Heart right ventricle (tissue), 16 donors: ENCODE results near the gene SOX8. TPM values are rescaled to one million over a fixed set of nuclear protein-coding genes. Genes with fewer than 3 reads are reported as not detected.

Experiments used
- ATAC-seq, 8 donors: fragments of 200-7000 bp; cut with Tn5 transposase; one replicate each; pipeline ENCODE4 v1.9.1; 2020; ENCODE audit warnings: mild to moderate bottlenecking in 8 of 8, moderate library complexity in 8 of 8, moderate number of reproducible peaks in 1 of 8
- DNase-seq, 2 donors: peaks; one replicate each; pipeline ENCODE4 v3.0.0-alpha.2; 2020
- H3K27ac ChIP-seq, 10 donors: fragments of 200-600 bp; sonication (generic) in 2 of 10; one replicate each; pipeline versions ENCODE4 v1.5.0 to v1.8.0; 2020 to 2022; ENCODE audit warnings: mild to moderate bottlenecking in 3 of 10
- H3K27me3 ChIP-seq, 7 donors: fragments of 200-600 bp; one replicate each; pipeline ENCODE4 v1.8.0; 2021 to 2022; ENCODE audit warnings: mild to moderate bottlenecking in 2 of 7
- H3K36me3 ChIP-seq, 9 donors: fragments of 200-600 bp; sonication (generic) in 1 of 9; one replicate each; pipeline versions ENCODE4 v1.5.0 to v1.8.0; 2020 to 2022; ENCODE audit warnings: mild to moderate bottlenecking in 2 of 9
- H3K4me1 ChIP-seq, 9 donors: fragments of 200-600 bp; sonication (generic) in 1 of 9; one replicate each; pipeline versions ENCODE4 v1.5.0 to v1.8.0; 2020 to 2022; ENCODE audit warnings: mild to moderate bottlenecking in 4 of 9
- H3K4me3 ChIP-seq, 10 donors: fragments of 200-600 bp; sonication (generic) in 2 of 10; one replicate each; pipeline versions ENCODE4 v1.5.0 to v1.8.0; 2020 to 2022; ENCODE audit warnings: mild to moderate bottlenecking in 7 of 10, moderate library complexity in 2 of 10
- H3K9me3 ChIP-seq, 11 donors: fragments of 200-600 bp in 10 of 11; sonication (generic) in 2 of 11; one replicate each; pipeline versions ENCODE4 v1.5.0 to v1.8.0; 2013 to 2022; ENCODE audit warnings: mild to moderate bottlenecking in 2 of 11, control low read depth in 1 of 11, moderate library complexity in 1 of 11
- CTCF ChIP-seq, 9 donors: fragments of 200-600 bp; sonication (generic) in 2 of 9; IDR thresholded peaks; one replicate each; pipeline versions ENCODE4 v1.5.0 to v1.8.0; 2021 to 2022; ENCODE audit warnings: antibody characterized with exemption in 9 of 9, mild to moderate bottlenecking in 5 of 9, moderate library complexity in 1 of 9
- WGBS, 2 donors: extraction: QIAGEN DNeasy Blood & Tissue Kit; methylation state at CpG; one replicate each; pipeline ENCODE4 v1.1.7; 2013; ENCODE audit warnings: inconsistent platforms in 1 of 2; 5-methylcytosine and 5-hydroxymethylcytosine counted together
- intact Hi-C, 10 donors: fragments of 100-400 bp; cut with DNase I; formaldehyde crosslinking; loops; one replicate each; pipeline versions ENCODE4 v1.11.1 to v1.14.2; 2022
- polyA plus RNA-seq, 2 donors: library from polyadenylated mRNA; stranded (reverse); fragments of 200-250 nt; gene quantifications; one replicate each; pipeline ENCODE4 v1.2.3, GENCODE V29; 2013
- total RNA-seq, 10 donors: library from RNA; stranded (reverse); fragmentation: NEBNext Ultra II Directional in 3 of 10; extraction: Animal tissue kit (Norgen Biotek cat#: 25700) in 3 of 10; gene quantifications; one replicate each; pipeline versions ENCODE4 v1.2.1 to v1.2.4, GENCODE V29; 2021 to 2023
- donor health status: Arrhythmogenic right ventricular cardiomyopathy.
- donor health status: ischemic (EF 13 %, LVEDD 7.1; RV severe dilation, severe dysfunction).
- donor health status: healthy with polysubstance abuse.
- donor health status: DM: no; HTN: yes; CAD: no.
- donor health status: DM: no; HTN: no; CAD: no.
- donor health status: ischemic (EF 25% LVEDD 6.9; RV normal size, moderate dysfunction).
- donor health status: ischemic (EF 25% LVEDD 5.7; RV mildly dilated, moderate dysfunction).
- donor health status: healthy.
- donor health status: DM: yes; HTN: yes; CAD: no.
- donor health status: Ischemic cardiomyopathy.
- donor health status: ischemic (EF 35%, LVEDD 5.7; RV mildly dilated, moderate dysfunction).
- donor health status: nonischemic (EF 11% LVEDD 7.7; RV severe dilation, severe dysfunction).
- donor health status: DM: yes; HTN: yes; CAD: no.
- donor health status: PGD.
- donor health status: ischemic (EF 29% LVEDD 5.4; RV normal size, mild dysfunction).
- donor health status: nonischemic (EF 23%, LVEDD 6.1; RV moderate dilation, normal function).

Gene SOX8
- total and polyA plus RNA-seq, 12 donors, result 0.35 to 2.3 (median 1.0) TPM

- WGBS, 2 donors, result 85 to 92% methylated on average over 27 of the region's 27 CpGs
- intact Hi-C loops, result no loop called here
- Histone ChIP-seq H3K27ac (peak overlapping the region in 1 of 10 donors; percentile 67), H3K4me1 (peaks cover 1 to 15% (median 9%) of the 10 kb centered on the region in 9 donors), H3K9me3 (peaks cover 0 to 9% (median 0%) of the 10 kb centered on the region in 11 donors), H3K36me3 (peaks cover 0 to 33% (median 0%) of the 10 kb centered on the region in 9 donors), H3K27me3 (no peaks in the 10 kb centered on the region), H3K4me3 (peak overlapping the region in 2 of 10 donors; percentile 2 to 24)
- DNase-seq (no peak), ATAC-seq (no peak)
- TF ChIP-seq CTCF (IDR thresholded peaks at IDR 0.05), result no peak
Measured at GRCh38 chr16:964356-965035, 17.1 kb upstream of the SOX8 start.

GRCh38 chr16:965036-965395 is 16.6 kb upstream of the SOX8 start:
- no peak overlapping the region for H3K4me3 ChIP-seq
- H3K27me3 ChIP-seq, result no peaks in the 10 kb centered on the region
- peaks cover 0 to 33% (median 0%) of the 10 kb centered on the region in 9 donors for H3K36me3 ChIP-seq
- TF ChIP-seq CTCF (IDR thresholded peaks at IDR 0.05), result no peak
- WGBS, 2 donors, result 96 to 97% methylated on average over 13 of the region's 13 CpGs
- intact Hi-C loops, result no loop called here
- peaks cover 6 to 21% (median 14%) of the 10 kb centered on the region in 9 donors for H3K4me1 ChIP-seq
- DNase-seq (no peak), ATAC-seq (no peak)
- peaks cover 0 to 9% (median 0%) of the 10 kb centered on the region in 11 donors for H3K9me3 ChIP-seq
- peak overlapping the region in 1 of 10 donors; percentile 21 for H3K27ac ChIP-seq

GRCh38 chr16:965487-965886 is 16.1 kb upstream of the SOX8 start:
- no peak for ATAC-seq
- Histone ChIP-seq H3K4me3 (no peak overlapping the region), H3K4me1 (peaks cover 9 to 23% (median 18%) of the 10 kb centered on the region in 9 donors), H3K27me3 (no peaks in the 10 kb centered on the region), H3K36me3 (peaks cover 0 to 33% (median 0%) of the 10 kb centered on the region in 9 donors), H3K27ac (no peak overlapping the region), H3K9me3 (peaks cover 0 to 9% (median 0%) of the 10 kb centered on the region in 11 donors)
- intact Hi-C loops, result no loop called here
- no peak for TF ChIP-seq CTCF (IDR thresholded peaks at IDR 0.05)
- WGBS, 2 donors, result 98 to 99% methylated on average over 4 of the region's 4 CpGs
- no peak for DNase-seq

GRCh38 chr16:966035-966434 is 15.5 kb upstream of the SOX8 start:
- intact Hi-C loops, result no loop called here
- Histone ChIP-seq H3K4me3 (no peak overlapping the region), H3K9me3 (peaks cover 0 to 9% (median 0%) of the 10 kb centered on the region in 11 donors), H3K36me3 (peaks cover 0 to 33% (median 0%) of the 10 kb centered on the region in 9 donors), H3K4me1 (peaks cover 9 to 24% (median 18%) of the 10 kb centered on the region in 9 donors), H3K27me3 (no peaks in the 10 kb centered on the region), H3K27ac (no peak overlapping the region)
- TF ChIP-seq CTCF (IDR thresholded peaks at IDR 0.05), result no peak
- ATAC-seq (no peak), DNase-seq (no peak)
- 96 to 97% methylated on average over 18 of the region's 18 CpGs for WGBS, 2 donors
